Neural cell (in vitro differentiated cells): ENCODE results near the gene TANGO6.

Source experiments
- POLR2AphosphoS5 ChIP-seq: IDR thresholded peaks from 2 replicates; pipeline ENCODE4 v1.6.1; 2012
- RAD21 ChIP-seq: fragments of 450-650 bp; conservative IDR thresholded peaks from 2 replicates; pipeline ENCODE4 v1.6.1; 2014; ENCODE audit warnings: antibody characterized with exemption, mild to moderate bottlenecking, moderate library complexity
- SMC3 ChIP-seq: fragments of 450-650 bp; conservative IDR thresholded peaks from 2 replicates; pipeline ENCODE4 v1.6.1; 2014; ENCODE audit warnings: antibody characterized with exemption, mild to moderate bottlenecking, moderate library complexity; ENCODE audit not compliant: poor library complexity
- TF ChIP-seq, protein P1 (sequence below): fragments of 450-650 bp; IDR thresholded peaks from 2 replicates; pipeline ENCODE4 v1.5.1; 2014; ENCODE audit warnings: antibody characterized with exemption, mild to moderate bottlenecking, moderate library complexity; ENCODE audit not compliant: poor library complexity, severe bottlenecking
- TF ChIP-seq, protein P2 (sequence below): IDR thresholded peaks from 2 replicates; pipeline ENCODE4 v1.6.1; 2012; ENCODE audit warnings: borderline replicate concordance

DNA sequence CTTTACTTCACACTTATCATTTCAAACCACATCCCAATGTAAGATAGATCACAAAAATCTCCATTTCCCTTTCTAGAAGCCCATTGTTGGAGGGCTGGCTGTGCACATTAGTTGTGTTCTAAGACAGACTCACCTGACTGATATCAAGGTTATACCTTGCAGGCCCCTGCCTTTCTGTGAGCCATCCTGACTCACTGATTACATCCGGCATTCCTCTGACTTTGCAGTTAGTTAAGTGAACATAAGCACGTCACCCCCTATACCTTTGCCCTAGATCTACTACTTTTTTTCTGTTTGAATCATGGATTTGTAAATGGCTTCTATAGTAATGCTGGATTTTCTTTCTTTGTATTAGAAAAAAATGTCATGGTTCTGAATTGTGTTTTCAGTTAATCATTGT is 78.3 kb downstream of the TANGO6 start:
- no peak for TF ChIP-seq POLR2AphosphoS5
- TF ChIP-seq, protein P1, sequence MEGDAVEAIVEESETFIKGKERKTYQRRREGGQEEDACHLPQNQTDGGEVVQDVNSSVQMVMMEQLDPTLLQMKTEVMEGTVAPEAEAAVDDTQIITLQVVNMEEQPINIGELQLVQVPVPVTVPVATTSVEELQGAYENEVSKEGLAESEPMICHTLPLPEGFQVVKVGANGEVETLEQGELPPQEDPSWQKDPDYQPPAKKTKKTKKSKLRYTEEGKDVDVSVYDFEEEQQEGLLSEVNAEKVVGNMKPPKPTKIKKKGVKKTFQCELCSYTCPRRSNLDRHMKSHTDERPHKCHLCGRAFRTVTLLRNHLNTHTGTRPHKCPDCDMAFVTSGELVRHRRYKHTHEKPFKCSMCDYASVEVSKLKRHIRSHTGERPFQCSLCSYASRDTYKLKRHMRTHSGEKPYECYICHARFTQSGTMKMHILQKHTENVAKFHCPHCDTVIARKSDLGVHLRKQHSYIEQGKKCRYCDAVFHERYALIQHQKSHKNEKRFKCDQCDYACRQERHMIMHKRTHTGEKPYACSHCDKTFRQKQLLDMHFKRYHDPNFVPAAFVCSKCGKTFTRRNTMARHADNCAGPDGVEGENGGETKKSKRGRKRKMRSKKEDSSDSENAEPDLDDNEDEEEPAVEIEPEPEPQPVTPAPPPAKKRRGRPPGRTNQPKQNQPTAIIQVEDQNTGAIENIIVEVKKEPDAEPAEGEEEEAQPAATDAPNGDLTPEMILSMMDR, result no peak
- TF ChIP-seq RAD21, result no peak
- TF ChIP-seq, protein P2, sequence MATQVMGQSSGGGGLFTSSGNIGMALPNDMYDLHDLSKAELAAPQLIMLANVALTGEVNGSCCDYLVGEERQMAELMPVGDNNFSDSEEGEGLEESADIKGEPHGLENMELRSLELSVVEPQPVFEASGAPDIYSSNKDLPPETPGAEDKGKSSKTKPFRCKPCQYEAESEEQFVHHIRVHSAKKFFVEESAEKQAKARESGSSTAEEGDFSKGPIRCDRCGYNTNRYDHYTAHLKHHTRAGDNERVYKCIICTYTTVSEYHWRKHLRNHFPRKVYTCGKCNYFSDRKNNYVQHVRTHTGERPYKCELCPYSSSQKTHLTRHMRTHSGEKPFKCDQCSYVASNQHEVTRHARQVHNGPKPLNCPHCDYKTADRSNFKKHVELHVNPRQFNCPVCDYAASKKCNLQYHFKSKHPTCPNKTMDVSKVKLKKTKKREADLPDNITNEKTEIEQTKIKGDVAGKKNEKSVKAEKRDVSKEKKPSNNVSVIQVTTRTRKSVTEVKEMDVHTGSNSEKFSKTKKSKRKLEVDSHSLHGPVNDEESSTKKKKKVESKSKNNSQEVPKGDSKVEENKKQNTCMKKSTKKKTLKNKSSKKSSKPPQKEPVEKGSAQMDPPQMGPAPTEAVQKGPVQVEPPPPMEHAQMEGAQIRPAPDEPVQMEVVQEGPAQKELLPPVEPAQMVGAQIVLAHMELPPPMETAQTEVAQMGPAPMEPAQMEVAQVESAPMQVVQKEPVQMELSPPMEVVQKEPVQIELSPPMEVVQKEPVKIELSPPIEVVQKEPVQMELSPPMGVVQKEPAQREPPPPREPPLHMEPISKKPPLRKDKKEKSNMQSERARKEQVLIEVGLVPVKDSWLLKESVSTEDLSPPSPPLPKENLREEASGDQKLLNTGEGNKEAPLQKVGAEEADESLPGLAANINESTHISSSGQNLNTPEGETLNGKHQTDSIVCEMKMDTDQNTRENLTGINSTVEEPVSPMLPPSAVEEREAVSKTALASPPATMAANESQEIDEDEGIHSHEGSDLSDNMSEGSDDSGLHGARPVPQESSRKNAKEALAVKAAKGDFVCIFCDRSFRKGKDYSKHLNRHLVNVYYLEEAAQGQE, result no peak
- no peak for TF ChIP-seq SMC3
